Endothelial cell of umbilical vein (primary cell): Measurements from ENCODE around the gene RNF40. TPM values are rescaled to one million over a fixed set of nuclear protein-coding genes. Genes with fewer than 3 reads are reported as not detected.

ENCODE experiments used
- BruUV-seq: library from RNA; stranded (reverse); fragments of 400-500 nt; replicated peaks from 2 replicates; lab custom pipeline; 2021; lab: Mats Ljungman, UMichigan
- CTCF ChIA-PET: fragments of 300-600, 350-600 bp; sonication (Branson Sonifier 250); formaldehyde crosslinking; loops from one replicate; lab custom pipeline; 2021; ENCODE audit warnings: antibody characterized with exemption, inconsistent platforms; lab: Charles Lee
- POLR2A ChIA-PET: fragments of 300-600, 350-600 bp; sonication (Branson Sonifier 250); formaldehyde crosslinking; loops from one replicate; lab custom pipeline; 2021; ENCODE audit warnings: antibody characterized with exemption, inconsistent platforms; lab: Charles Lee
- DNase-seq: peaks from one replicate; pipeline ENCODE4 v3.0.0-alpha.2; 2011; ENCODE audit warnings: low read depth, low spot score
- FAIRE-seq: peaks from 2 replicates; lab custom pipeline; 2011; peaks lifted over from hg19 to GRCh38; lab: Jason Lieb, UNC
- H2AFZ ChIP-seq: 2 replicates; pipeline ENCODE4 v1.6.0; 2012; ENCODE audit warnings: low read depth, low read length, control low read depth, inconsistent platforms
- H3K27ac ChIP-seq: 2 replicates; pipeline ENCODE4 v1.5.1; 2011; ENCODE audit warnings: low read depth, mild to moderate bottlenecking, control low read depth, low read length, moderate library complexity; ENCODE audit not compliant: insufficient read depth
- H3K27me3 ChIP-seq, 2 experiments: 2 replicates each; pipeline versions ENCODE4 v1.6.0 to v1.6.1; 2011; ENCODE audit warnings: low read length in 2 of 2, mixed read lengths in 1 of 2; ENCODE audit not compliant: control insufficient read depth in 2 of 2, insufficient read depth in 2 of 2
- H3K36me3 ChIP-seq, 2 experiments: 2 replicates in 1 of 2; 3 replicates in 1 of 2; pipeline ENCODE4 v1.5.1; 2011; ENCODE audit warnings: low read length in 2 of 2, mild to moderate bottlenecking in 1 of 2, moderate library complexity in 1 of 2; ENCODE audit not compliant: control insufficient read depth in 2 of 2, insufficient read depth in 2 of 2; ENCODE audit errors: extremely low read depth in 1 of 2
- H3K4me1 ChIP-seq: 3 replicates; pipeline ENCODE4 v1.5.1; 2011; ENCODE audit warnings: mild to moderate bottlenecking, low read length; ENCODE audit not compliant: control insufficient read depth, insufficient read depth; ENCODE audit errors: extremely low read depth
- H3K4me2 ChIP-seq: 2 replicates; pipeline ENCODE4 v1.6.1; 2011; ENCODE audit warnings: low read length, control low read depth, mixed read lengths; ENCODE audit not compliant: insufficient read depth
- H3K4me3 ChIP-seq, 3 experiments: fragments of 200-600 bp in 1 of 3; sonication (generic), shearing (Covaris generic) in 1 of 3; replicated peaks in 1 of 3; 2 replicates each; pipeline ENCODE4 v1.5.1; 2011 to 2016; ENCODE audit warnings: control low read depth in 3 of 3, low read length in 3 of 3, mild to moderate bottlenecking in 2 of 3, inconsistent platforms in 1 of 3, low read depth in 1 of 3, moderate library complexity in 1 of 3; ENCODE audit not compliant: insufficient read depth in 1 of 3
- H3K79me2 ChIP-seq: 2 replicates; pipeline ENCODE4 v1.6.0; 2012; ENCODE audit warnings: low read length, inconsistent platforms; ENCODE audit not compliant: control insufficient read depth, insufficient read depth
- H3K9ac ChIP-seq: replicated peaks from 2 replicates; pipeline ENCODE3; 2011; ENCODE audit warnings: low read length, control low read depth; ENCODE audit not compliant: insufficient read depth; ENCODE audit errors: extremely low read depth
- H3K9me1 ChIP-seq: replicated peaks from 3 replicates; pipeline ENCODE4 v1.6.0; 2011; ENCODE audit warnings: mild to moderate bottlenecking, low read length; ENCODE audit not compliant: control insufficient read depth, insufficient read depth; ENCODE audit errors: extremely low read depth
- H3K9me3 ChIP-seq: replicated peaks from 2 replicates; pipeline ENCODE4 v1.5.1; 2012; ENCODE audit warnings: low read length, inconsistent platforms; ENCODE audit not compliant: control insufficient read depth, insufficient read depth
- H4K20me1 ChIP-seq: replicated peaks from 2 replicates; pipeline ENCODE3; 2011; ENCODE audit warnings: mild to moderate bottlenecking, low read length; ENCODE audit not compliant: control insufficient read depth, insufficient read depth; ENCODE audit errors: extremely low read depth
- EZH2 ChIP-seq: IDR thresholded peaks from 2 replicates; pipeline ENCODE4 v1.6.1; 2012; ENCODE audit warnings: borderline replicate concordance, low read depth, mild to moderate bottlenecking, moderate library complexity, low read length, inconsistent platforms; ENCODE audit not compliant: severe bottlenecking
- FOS ChIP-seq: IDR thresholded peaks from 2 replicates; pipeline ENCODE4 v1.6.1; 2011; ENCODE audit warnings: mild to moderate bottlenecking, low read length, moderate library complexity, borderline replicate concordance; ENCODE audit not compliant: insufficient read depth
- GATA2 ChIP-seq: IDR thresholded peaks from 2 replicates; pipeline ENCODE4 v1.7.0; 2011; ENCODE audit warnings: low read depth, mild to moderate bottlenecking, moderate library complexity, mixed read lengths, low read length; ENCODE audit not compliant: insufficient read length, insufficient read depth
- JUN ChIP-seq: IDR thresholded peaks from 2 replicates; pipeline ENCODE4 v1.6.1; 2011; ENCODE audit warnings: borderline replicate concordance, low read depth; ENCODE audit not compliant: insufficient read length, insufficient read depth
- MYC ChIP-seq: IDR thresholded peaks from one replicate; pipeline ENCODE4 v1.6.1; 2011; ENCODE audit warnings: mild to moderate bottlenecking, low read depth, low read length
- POLR2A ChIP-seq: IDR thresholded peaks from 2 replicates; pipeline ENCODE4 v1.6.1; 2012; ENCODE audit warnings: low read depth, mild to moderate bottlenecking, control low read depth, low read length
- POLR2AphosphoS5 ChIP-seq: IDR thresholded peaks from 2 replicates; pipeline ENCODE4 v1.6.1; 2012; ENCODE audit warnings: low read depth, mild to moderate bottlenecking, control low read depth, low read length, moderate library complexity; ENCODE audit not compliant: insufficient read depth
- dilution Hi-C: fragments of 300-500 bp; cut with MboI; formaldehyde crosslinking; loops from one replicate; pipeline ENCODE4 v1.15.0; 2019; ENCODE audit warnings: low sequenced_read_pairs; ENCODE audit not compliant: extremely low pct_ligation_motif_present
- intact Hi-C: fragments of 100-400 bp; cut with micrococcal nuclease; formaldehyde crosslinking; loops from one replicate; pipeline ENCODE4 v1.10.0; 2022
- polyA plus RNA-seq, 4 experiments: library from polyadenylated mRNA; depleted of rRNA in 3 of 4; stranded (reverse) in 3 of 4; unstranded in 1 of 4; fragments of >200 nt; gene quantifications; 2 replicates each; pipeline versions ENCODE4 v1.2.1 to v1.2.3, GENCODE V29; 2011 to 2012; ENCODE audit warnings: missing spikeins in 1 of 4
- total RNA-seq: library from RNA; stranded (reverse); gene quantifications from 2 replicates; pipeline ENCODE4 v1.2.3, GENCODE V29; 2021
- TF ChIP-seq, protein P1 (sequence below): IDR thresholded peaks from 2 replicates; pipeline ENCODE4 v1.6.1; 2011; ENCODE audit not compliant: insufficient read depth, insufficient read length
- TF ChIP-seq, protein P2 (sequence below), 2 donors: IDR thresholded peaks; 1 replicate in 1 of 2; 2 replicates in 1 of 2; pipeline ENCODE4 v1.5.1; 2011; ENCODE audit warnings: low read length in 2 of 2, mild to moderate bottlenecking in 2 of 2, moderate library complexity in 2 of 2, control low read depth in 1 of 2, inconsistent platforms in 1 of 2, low read depth in 1 of 2; ENCODE audit not compliant: insufficient read depth in 1 of 2; ENCODE audit errors: extremely low read depth in 1 of 2

Gene RNF40
- total and polyA plus RNA-seq, 2 donors (not counting 3 experiments of a cell fraction or from before 2014, with no cell fraction given) = 60.5 to 102 TPM

DNA sequence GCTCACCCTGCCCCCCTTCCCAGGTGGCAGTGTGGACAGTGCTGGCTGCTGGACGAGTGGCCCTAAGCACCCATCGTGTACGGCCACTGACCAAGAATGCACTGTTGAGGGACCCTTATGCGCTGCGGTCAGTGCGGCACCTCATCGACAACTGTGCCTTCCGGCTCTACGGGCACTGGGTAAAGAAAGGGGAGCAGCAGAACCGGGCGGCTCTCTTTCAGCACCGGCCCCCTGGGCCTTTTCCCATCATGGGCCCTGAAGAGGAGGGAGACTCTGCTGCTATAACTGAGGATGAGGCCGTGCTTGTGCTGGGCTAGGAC is 5.4 kb upstream of the RNF40 start:
- no TSS peak for BruUV-seq

More for the DNA sequence above, 5.4 kb upstream of the RNF40 start:
- no peaks in the 10 kb centered on the region for H3K27me3 ChIP-seq
- H3K9me1 ChIP-seq = no peaks in the 10 kb centered on the region
- ChIA-PET CTCF (no interaction called here), POLR2A (no interaction called here)
- H3K4me2 ChIP-seq = no peak overlapping the region
- no peaks in the 10 kb centered on the region for H4K20me1 ChIP-seq
- H2AFZ ChIP-seq = no peak overlapping the region
- intact Hi-C loops (no loop called here), dilution Hi-C loops (no loop called here)
- peaks cover 3 to 22% of the 10 kb centered on the region in 2 experiments for H3K36me3 ChIP-seq
- H3K79me2 ChIP-seq = no peaks in the 10 kb centered on the region
- H3K9ac ChIP-seq = no peak overlapping the region
- H3K9me3 ChIP-seq = no peaks in the 10 kb centered on the region
- TF ChIP-seq GATA2 = no peak
- TF ChIP-seq JUN = no peak
- no peak for TF ChIP-seq EZH2
- no peak for TF ChIP-seq MYC
- TF ChIP-seq, protein P1, sequence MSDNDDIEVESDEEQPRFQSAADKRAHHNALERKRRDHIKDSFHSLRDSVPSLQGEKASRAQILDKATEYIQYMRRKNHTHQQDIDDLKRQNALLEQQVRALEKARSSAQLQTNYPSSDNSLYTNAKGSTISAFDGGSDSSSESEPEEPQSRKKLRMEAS = no peak
- TF ChIP-seq POLR2AphosphoS5 = no peak
- TF ChIP-seq, protein P2, sequence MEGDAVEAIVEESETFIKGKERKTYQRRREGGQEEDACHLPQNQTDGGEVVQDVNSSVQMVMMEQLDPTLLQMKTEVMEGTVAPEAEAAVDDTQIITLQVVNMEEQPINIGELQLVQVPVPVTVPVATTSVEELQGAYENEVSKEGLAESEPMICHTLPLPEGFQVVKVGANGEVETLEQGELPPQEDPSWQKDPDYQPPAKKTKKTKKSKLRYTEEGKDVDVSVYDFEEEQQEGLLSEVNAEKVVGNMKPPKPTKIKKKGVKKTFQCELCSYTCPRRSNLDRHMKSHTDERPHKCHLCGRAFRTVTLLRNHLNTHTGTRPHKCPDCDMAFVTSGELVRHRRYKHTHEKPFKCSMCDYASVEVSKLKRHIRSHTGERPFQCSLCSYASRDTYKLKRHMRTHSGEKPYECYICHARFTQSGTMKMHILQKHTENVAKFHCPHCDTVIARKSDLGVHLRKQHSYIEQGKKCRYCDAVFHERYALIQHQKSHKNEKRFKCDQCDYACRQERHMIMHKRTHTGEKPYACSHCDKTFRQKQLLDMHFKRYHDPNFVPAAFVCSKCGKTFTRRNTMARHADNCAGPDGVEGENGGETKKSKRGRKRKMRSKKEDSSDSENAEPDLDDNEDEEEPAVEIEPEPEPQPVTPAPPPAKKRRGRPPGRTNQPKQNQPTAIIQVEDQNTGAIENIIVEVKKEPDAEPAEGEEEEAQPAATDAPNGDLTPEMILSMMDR (IDR thresholded peaks at IDR 0.05; ENCODE audit: extremely low read depth in 1 of 2, insufficient read depth in 1 of 2, low read depth in 1 of 2, low read length in 2 of 2) = no peak
- TF ChIP-seq POLR2A = no peak
- TF ChIP-seq FOS = no peak
- H3K4me1 ChIP-seq = peaks cover 4% of the 10 kb centered on the region
- H3K4me3 ChIP-seq = no peak overlapping the region
- DNase-seq (no peak), FAIRE-seq (no peak)
- no peak overlapping the region for H3K27ac ChIP-seq
